Bronchial epithelial cell (primary cell): Measurements from ENCODE around the gene KCNJ4. TPM values are rescaled to one million over a fixed set of nuclear protein-coding genes. Genes with fewer than 3 reads are reported as not detected.

Experiments used
- DNase-seq: peaks from one replicate; pipeline ENCODE4 v3.0.0-alpha.2; 2010; ENCODE audit warnings: low read depth
- FAIRE-seq: peaks from 2 replicates; lab custom pipeline; 2011; peaks lifted over from hg19 to GRCh38; lab: Jason Lieb, UNC
- H3K27me3 ChIP-seq: 2 replicates; pipeline ENCODE4 v1.5.1; 2011; ENCODE audit warnings: low read length; ENCODE audit not compliant: control insufficient read depth, insufficient read depth
- H3K36me3 ChIP-seq: 2 replicates; pipeline ENCODE4 v1.5.1; 2011; ENCODE audit warnings: low read length; ENCODE audit not compliant: control insufficient read depth, insufficient read depth
- H3K4me3 ChIP-seq: 2 replicates; pipeline ENCODE4 v1.5.1; 2011; ENCODE audit warnings: mild to moderate bottlenecking, low read depth, low read length, control low read depth
- total RNA-seq: library from RNA; depleted of rRNA; stranded (reverse); fragments of >200 nt; gene quantifications from 2 replicates; pipeline ENCODE4 v1.2.1, GENCODE V29; 2014
- TF ChIP-seq, protein P1 (sequence below): IDR thresholded peaks from 2 replicates; pipeline ENCODE4 v1.5.1; 2011; ENCODE audit warnings: mild to moderate bottlenecking, moderate library complexity, low read length, control low read depth, inconsistent platforms; ENCODE audit not compliant: insufficient read depth, severe bottlenecking

KCNJ4 gene
- total RNA-seq, 1 donor from 2014 or later = not detected

DNA sequence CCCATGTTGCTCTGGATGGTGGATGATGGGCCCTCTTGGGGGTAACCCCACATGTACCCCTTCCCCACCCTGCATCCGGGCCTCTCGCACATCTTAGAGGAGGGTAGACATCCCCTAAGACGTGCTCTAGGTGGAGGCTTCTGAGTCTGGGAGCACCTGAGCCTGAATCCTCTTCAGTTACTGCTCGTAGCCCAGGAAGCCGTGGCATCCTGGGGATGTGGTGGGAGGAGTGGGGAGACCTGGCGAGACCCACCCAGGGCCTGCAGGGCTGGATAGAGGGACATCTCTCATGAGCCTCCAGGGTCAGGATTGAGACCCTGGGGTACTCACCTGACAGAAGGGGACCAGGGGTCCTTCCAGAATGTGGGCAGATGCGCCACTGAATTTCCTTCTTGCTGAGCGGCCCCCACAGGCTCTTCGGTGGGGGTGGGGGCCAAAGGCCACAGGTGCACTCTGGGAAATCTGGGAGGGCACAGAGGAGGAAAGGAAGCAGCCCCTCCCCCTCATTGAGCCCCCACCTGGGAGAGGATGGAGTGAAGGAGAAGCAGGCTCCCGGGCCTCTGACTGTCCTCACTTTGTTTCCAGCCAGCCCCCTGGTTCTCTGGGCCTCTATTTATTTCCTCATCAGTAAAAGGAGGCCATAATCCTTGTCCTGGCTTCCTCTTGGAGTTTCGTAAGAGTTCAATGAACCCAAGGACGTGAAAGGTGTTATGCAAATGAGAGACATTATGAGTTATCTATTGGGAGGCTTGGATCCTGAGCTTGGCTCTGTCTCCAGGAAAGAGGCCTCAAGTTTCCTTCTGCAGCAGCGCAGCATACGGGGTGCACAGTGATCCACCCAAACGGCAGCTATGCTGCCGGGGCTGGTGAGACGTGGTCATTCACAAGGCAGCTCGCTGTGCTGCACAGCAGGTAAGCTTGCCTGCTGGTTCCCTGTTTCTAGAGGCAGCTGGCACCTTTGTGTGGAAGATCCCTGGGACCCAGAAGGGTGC lies 31.2 kb downstream of the KCNJ4 start:
- TF ChIP-seq, protein P1, sequence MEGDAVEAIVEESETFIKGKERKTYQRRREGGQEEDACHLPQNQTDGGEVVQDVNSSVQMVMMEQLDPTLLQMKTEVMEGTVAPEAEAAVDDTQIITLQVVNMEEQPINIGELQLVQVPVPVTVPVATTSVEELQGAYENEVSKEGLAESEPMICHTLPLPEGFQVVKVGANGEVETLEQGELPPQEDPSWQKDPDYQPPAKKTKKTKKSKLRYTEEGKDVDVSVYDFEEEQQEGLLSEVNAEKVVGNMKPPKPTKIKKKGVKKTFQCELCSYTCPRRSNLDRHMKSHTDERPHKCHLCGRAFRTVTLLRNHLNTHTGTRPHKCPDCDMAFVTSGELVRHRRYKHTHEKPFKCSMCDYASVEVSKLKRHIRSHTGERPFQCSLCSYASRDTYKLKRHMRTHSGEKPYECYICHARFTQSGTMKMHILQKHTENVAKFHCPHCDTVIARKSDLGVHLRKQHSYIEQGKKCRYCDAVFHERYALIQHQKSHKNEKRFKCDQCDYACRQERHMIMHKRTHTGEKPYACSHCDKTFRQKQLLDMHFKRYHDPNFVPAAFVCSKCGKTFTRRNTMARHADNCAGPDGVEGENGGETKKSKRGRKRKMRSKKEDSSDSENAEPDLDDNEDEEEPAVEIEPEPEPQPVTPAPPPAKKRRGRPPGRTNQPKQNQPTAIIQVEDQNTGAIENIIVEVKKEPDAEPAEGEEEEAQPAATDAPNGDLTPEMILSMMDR = no peak
- H3K4me3 ChIP-seq = no peak overlapping the region
- no peaks in the 10 kb centered on the region for H3K36me3 ChIP-seq
- FAIRE-seq (no peak), DNase-seq (peak; percentile 10)
- H3K27me3 ChIP-seq = peaks cover 2% of the 10 kb centered on the region

DNA sequence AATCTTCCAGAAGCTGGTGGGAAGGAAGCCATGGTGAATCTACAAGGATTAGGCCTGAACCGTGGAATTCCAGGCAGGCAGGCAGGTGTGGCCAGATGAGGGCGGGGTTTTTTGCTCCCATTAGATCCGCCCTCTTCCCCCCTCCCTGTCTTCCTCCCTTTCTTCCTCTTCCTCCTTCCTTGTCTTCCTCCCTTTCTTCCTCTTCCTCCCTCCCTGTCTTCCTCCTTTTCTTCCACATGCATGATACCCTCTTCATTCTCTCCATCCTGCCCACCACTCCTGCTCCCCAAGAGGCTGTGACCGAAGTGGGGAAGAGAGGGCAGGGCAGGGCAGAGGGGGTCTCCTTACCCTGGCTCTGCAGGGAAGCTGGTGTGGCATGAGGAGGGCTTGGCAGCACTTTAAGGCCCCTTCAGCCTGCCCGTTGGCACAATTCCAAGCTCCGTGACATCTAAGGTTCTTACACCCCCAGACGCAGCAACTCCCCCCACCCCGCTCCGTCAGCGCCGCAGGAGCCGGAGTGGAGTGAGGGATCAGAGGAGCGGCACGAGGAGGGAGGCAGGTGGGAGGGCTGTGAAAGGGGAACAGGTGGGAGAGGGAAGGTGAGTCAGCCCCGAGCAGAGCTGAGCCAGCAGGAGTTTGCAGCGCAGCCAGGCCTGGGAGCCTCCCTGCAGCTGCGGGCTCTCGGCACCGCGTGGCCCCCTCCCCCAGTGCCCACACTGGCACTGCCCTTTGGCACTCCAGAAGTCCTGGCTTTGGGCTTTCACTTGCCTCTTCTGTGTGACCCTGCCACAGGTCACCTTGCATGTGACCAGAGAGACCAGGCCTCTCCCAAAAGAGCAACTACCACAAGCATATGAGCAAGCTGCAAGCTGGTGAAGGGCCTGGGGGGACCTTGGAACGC lies 32.1 kb downstream of the KCNJ4 start:
- no peak for FAIRE-seq
- no peak overlapping the region for H3K4me3 ChIP-seq

DNA sequence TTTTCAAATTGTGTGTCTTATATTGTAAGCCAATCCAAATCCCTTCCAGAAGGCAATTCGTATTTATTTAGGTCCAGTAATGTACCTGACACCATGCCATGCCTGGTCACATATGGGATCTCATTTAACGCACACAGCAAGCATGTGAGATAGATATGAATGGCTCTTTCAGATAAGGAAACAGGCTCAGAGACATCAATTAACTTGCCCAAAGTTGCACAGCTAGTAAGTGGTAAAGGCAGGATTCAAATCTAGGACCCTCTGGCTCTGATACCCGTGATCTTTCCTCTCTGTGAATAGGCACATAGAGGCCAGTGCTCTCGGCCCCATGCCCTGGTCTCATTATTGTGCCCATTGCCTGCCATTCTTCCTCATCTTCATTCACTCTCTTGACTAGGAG lies 34.3 kb downstream of the KCNJ4 start:
- Histone ChIP-seq H3K27me3 (peaks cover 2% of the 10 kb centered on the region), H3K36me3 (no peaks in the 10 kb centered on the region), H3K4me3 (no peak overlapping the region)
- DNase-seq (no peak), FAIRE-seq (no peak)
- TF ChIP-seq, protein P1 = no peak

More for the DNA sequence above, 32.1 kb downstream of the KCNJ4 start:
- DNase-seq = no peak
- Histone ChIP-seq H3K27me3 (peaks cover 2% of the 10 kb centered on the region), H3K36me3 (no peaks in the 10 kb centered on the region)
- TF ChIP-seq, protein P1 = no peak

DNA sequence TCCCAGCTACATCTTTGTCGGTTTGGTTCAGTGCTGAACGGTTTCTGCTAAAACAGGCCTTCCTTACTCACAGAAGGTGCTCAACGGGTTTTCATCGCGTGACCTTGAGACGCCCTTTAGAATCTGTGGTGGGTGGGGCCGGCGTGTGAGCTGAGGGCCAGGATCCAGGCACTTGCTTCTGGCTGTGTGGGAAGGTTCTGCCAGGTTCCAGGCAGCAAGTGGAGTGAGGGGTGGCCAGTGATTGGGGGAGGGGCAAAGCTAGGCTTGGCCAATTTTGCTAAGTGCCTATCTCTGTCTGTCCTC lies 35.2 kb downstream of the KCNJ4 start:
- no peak overlapping the region for H3K4me3 ChIP-seq
- H3K27me3 ChIP-seq = no peaks in the 10 kb centered on the region
- H3K36me3 ChIP-seq = no peaks in the 10 kb centered on the region
- TF ChIP-seq, protein P1 = no peak
- DNase-seq (no peak), FAIRE-seq (no peak)

DNA sequence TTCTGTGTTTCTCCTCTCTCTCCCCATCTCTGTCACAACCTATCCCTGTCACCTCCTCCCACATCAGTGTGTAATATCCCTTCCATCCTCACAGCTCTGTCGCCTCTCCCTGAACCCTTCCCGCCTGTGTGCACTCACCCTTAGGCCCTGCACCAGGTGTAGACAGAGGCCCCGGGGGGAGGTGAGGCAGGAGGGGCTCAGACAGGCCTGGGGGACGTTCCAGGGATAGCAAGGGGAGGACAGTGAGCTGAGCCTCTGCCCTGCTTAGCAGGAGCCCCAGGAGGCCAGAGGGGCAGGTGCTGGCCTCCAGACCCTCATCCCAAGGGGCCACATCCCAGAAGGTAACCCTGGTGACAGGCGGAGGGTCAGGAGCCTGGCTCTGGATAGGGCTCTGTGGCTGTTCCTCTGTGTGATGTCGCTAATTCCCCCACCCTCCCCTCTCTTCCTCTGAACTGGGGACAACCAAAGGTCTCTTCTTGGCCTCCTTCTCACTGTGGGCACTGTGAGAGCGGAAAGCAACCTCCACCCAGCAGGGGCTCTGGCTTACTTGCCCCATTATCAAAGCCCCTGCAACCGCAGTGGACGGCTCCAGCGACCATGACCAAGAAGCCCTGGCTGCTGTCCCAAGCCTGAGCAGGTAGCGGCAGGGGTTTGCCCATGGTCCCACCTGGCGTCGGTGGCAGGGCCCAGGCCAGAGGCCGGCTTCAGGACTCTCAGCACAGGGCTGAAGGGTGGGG lies 35.7 kb downstream of the KCNJ4 start:
- DNase-seq (no peak), FAIRE-seq (peak; percentile 82)
- TF ChIP-seq, protein P1 = no peak
- H3K27me3 ChIP-seq = no peaks in the 10 kb centered on the region
- no peaks in the 10 kb centered on the region for H3K36me3 ChIP-seq
- no peak overlapping the region for H3K4me3 ChIP-seq
